ENCODE data around the gene AGBL3.

Gene AGBL3

DNA sequence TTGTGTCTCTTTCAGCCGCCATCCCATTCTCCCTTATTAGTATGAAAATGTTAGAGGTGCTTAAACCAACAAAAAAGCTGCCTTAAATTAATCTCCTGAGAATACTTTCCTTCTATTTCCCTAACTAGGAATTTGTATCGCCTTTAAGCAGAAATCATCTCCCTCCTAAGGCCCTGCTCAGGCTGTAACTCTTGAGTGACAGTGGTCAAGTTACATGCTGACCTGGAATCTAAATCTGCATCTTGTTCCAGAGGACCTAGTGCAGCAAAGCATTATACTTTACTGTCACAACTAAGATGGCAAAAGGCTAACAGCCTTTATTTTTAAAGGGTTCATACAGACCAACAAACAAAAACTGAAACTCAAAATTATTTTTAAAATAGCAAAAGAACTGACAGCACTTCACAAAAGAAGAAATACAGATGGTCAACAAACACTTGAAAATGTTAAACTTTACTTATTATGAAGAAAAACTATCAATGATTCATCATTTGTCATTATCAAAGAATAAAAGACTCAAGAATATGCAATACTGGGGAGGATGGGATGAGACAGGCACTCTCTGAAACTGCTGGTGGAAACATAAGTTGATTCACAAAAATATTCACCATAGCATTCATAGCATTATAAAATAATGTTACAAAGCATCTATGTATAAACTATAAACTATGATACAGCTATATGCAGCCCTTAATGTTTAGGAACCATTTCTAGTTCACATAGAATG is 173.2 kb downstream of the AGBL3 start:
- TF ChIP-seq, protein P1, sequence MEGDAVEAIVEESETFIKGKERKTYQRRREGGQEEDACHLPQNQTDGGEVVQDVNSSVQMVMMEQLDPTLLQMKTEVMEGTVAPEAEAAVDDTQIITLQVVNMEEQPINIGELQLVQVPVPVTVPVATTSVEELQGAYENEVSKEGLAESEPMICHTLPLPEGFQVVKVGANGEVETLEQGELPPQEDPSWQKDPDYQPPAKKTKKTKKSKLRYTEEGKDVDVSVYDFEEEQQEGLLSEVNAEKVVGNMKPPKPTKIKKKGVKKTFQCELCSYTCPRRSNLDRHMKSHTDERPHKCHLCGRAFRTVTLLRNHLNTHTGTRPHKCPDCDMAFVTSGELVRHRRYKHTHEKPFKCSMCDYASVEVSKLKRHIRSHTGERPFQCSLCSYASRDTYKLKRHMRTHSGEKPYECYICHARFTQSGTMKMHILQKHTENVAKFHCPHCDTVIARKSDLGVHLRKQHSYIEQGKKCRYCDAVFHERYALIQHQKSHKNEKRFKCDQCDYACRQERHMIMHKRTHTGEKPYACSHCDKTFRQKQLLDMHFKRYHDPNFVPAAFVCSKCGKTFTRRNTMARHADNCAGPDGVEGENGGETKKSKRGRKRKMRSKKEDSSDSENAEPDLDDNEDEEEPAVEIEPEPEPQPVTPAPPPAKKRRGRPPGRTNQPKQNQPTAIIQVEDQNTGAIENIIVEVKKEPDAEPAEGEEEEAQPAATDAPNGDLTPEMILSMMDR (IDR thresholded peaks at IDR 0.05; ENCODE audit: low read depth, low read length, missing control alignments), result no peak
- no peak overlapping the region for H3K4me3 ChIP-seq (replicated peaks; ENCODE audit: low read depth, low read length)
- no peak for DNase-seq (ENCODE audit: extremely low read depth, low read depth)

DNA sequence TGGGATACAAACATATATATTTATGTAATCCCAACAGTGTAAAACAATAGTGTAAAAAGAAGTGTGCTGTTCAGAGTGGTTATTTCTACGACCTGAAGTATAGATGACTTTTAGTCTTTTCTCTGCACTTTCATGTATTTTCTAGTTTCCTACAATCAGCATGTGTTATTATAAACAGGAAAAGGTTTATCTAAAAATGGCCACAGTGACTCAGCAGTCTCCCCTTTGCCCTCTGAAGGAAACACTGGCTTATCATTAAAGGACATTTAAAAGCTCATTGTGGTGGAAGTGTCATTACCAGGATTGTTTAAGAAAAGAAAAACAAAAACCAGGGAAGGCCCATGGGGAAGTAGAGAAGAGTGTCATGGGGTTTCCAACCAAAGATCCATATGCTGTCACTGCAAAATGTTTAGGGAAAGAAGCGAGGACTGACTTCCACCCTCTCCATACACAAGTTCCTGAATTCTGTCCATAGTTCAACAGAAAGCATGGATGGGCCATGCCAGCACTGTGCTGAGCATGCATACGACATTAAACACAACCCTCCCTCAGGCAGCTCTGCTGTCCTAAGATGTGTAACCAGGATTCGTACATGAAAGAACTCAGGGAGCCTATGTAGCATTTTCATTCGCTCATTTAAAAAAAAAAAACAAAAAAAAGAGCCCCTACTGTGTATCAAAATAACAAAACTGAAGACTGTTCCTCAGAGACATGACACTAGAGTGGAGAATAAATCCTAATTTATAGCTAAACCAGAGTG is 174.0 kb downstream of the AGBL3 start:
- TF ChIP-seq, protein P1 (IDR thresholded peaks at IDR 0.05; ENCODE audit: low read depth, low read length, missing control alignments), result no peak
- DNase-seq (ENCODE audit: extremely low read depth, low read depth), result no peak
- H3K4me3 ChIP-seq (replicated peaks; ENCODE audit: low read depth, low read length), result no peak overlapping the region

DNA sequence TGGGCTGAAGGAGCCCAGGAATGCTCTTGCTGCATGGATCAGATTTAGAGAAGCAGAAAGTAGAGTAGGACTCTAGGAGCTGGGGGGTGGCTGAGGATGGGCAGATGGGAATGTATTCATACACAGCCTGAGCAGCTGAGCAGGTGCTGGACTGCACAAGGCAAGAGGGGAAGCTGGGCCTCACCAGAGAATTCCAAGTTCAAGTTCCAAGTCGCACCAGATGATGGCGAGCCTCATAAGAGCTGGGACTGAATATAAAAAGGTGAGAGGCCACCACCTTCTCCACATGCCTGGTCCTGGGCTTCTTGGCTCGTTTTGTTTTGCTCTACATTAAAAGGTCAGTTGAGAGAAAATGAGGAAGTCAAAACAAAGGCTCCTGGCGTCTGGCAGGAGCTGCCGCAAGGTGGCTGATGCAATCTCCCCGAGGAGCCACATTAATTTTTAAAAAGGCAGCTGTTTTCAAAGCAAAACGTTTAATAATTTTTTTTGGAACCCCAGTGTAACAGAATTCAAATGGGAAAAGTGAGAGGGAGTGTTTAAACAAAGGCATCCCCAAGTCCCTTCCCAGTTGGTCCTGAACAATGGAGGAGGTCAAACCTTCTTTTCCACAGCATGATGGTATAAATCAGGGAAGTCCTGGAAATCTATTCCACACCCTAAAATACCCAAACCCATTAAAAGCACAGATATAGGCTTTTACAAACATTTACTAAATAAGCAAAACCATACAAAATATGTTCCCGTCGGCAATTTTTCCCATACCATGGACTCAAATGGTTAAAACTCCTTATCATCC is 174.7 kb downstream of the AGBL3 start:
- TF ChIP-seq, protein P1 (IDR thresholded peaks at IDR 0.05; ENCODE audit: low read depth, low read length, missing control alignments), result no peak
- H3K4me3 ChIP-seq (replicated peaks; ENCODE audit: low read depth, low read length), result no peak overlapping the region
- no peak for DNase-seq (ENCODE audit: extremely low read depth, low read depth)

DNA sequence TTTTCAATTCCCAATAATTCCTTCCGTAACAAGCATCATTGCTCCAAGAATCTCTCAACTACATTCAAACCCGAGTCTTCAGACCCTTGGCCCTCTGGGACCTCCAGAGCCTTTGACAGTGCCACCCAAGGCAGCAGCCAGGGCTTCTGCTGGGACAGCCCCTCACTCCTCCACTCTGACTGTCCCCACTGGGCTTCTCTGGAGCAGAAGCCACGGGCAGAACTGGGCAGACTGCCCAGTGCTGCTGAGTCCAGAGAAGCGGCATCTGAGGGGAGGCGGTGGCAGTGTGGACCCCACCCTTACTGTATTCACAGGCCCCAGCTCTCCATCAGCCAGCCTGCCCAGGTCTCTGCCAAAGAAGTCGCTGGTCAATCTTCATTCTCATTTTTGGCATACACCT is 175.4 kb downstream of the AGBL3 start:
- H3K4me3 ChIP-seq (replicated peaks; ENCODE audit: low read depth, low read length), result no peak overlapping the region
- no peak for DNase-seq (ENCODE audit: extremely low read depth, low read depth)
- TF ChIP-seq, protein P1 (IDR thresholded peaks at IDR 0.05; ENCODE audit: low read depth, low read length, missing control alignments), result no peak

DNA sequence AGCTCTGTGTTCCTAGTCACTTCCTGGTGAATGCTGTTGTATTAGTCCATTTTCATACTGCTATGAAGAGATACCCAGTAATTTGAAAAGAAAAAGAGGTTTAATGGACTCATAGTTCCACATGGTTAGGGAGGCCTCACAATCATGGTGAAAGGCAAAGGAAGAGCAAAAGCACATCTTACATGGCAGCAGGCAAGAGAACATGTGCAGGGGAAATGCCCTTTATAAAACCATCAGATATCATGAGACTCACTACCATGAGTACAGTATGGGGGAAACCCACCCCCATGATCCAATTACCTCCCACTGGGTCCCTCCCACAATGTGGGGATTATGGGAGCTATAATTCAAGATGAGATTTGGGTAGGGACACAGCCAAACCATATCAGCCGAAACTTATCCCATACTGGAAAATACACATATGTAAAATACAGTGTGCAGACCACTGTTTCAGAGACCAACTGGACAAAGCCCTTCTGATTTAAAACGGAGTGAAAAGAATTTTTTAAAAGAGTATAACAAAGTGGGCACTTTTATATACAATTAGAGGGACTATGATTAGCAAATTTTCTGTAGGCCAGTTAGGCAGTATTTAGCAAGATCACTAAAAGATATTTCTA is 176.2 kb downstream of the AGBL3 start:
- no peak for DNase-seq (ENCODE audit: extremely low read depth, low read depth)
- no peak overlapping the region for H3K4me3 ChIP-seq (replicated peaks; ENCODE audit: low read depth, low read length)
- TF ChIP-seq, protein P1 (IDR thresholded peaks at IDR 0.05; ENCODE audit: low read depth, low read length, missing control alignments), result no peak

DNA sequence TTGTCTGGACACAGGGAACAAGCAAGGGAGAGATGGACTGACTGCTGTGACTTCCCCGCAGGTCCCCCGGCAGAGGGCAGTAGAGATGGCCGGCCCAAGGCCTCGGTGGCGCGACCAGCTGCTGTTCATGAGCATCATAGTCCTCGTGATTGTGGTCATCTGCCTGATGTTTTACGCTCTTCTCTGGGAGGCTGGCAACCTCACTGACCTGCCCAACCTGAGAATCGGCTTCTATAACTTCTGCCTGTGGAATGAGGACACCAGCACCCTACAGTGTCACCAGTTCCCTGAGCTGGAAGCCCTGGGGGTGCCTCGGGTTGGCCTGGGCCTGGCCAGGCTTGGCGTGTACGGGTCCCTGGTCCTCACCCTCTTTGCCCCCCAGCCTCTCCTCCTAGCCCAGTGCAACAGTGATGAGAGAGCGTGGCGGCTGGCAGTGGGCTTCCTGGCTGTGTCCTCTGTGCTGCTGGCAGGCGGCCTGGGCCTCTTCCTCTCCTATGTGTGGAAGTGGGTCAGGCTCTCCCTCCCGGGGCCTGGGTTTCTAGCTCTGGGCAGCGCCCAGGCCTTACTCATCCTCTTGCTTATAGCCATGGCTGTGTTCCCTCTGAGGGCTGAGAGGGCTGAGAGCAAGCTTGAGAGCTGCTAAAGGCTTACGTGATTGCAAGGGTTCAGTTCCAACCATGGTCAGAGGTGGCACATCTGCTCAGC is 178.2 kb downstream of the AGBL3 start:
- TF ChIP-seq, protein P1 (IDR thresholded peaks at IDR 0.05; ENCODE audit: low read depth, low read length, missing control alignments), result peak; percentile 14
- H3K4me3 ChIP-seq (replicated peaks; ENCODE audit: low read depth, low read length), result no peak overlapping the region
- DNase-seq (ENCODE audit: extremely low read depth, low read depth), result no peak

Measured in HFF-Myc (cell line).